Mesodermal cell (in vitro differentiated cells): ENCODE results near the gene NAV2.

ENCODE experiments used
- H3K27ac ChIP-seq: 2 replicates; pipeline ENCODE4 v1.7.0; 2013; ENCODE audit warnings: mild to moderate bottlenecking, low read depth, low read length, moderate library complexity; ENCODE audit not compliant: severe bottlenecking
- H3K36me3 ChIP-seq: 2 replicates; pipeline ENCODE4 v1.7.1; 2013; ENCODE audit warnings: mild to moderate bottlenecking, low read length, moderate library complexity; ENCODE audit not compliant: control insufficient read depth, insufficient read depth
- H3K4me1 ChIP-seq: one replicate; pipeline ENCODE4 v1.7.1; 2013; ENCODE audit warnings: mild to moderate bottlenecking, low read length; ENCODE audit not compliant: insufficient read depth, control insufficient read depth, poor library complexity, severe bottlenecking
- H3K4me3 ChIP-seq: 2 replicates; pipeline ENCODE4 v1.7.0; 2013; ENCODE audit warnings: low read length, control low read depth, mild to moderate bottlenecking; ENCODE audit not compliant: insufficient read depth, poor library complexity, severe bottlenecking; ENCODE audit errors: extremely low read depth
- H3K9me3 ChIP-seq: 2 replicates; pipeline ENCODE4 v1.7.1; 2013; ENCODE audit warnings: mild to moderate bottlenecking, low read length, moderate library complexity; ENCODE audit not compliant: control insufficient read depth
- WGBS, 2 experiments: methylation state at CpG; one replicate each; pipeline ENCODE4 v1.1.5; 2013; ENCODE audit warnings: missing lambda C conversion rate in 2 of 2; ENCODE audit not compliant: insufficient coverage in 2 of 2; 5-methylcytosine and 5-hydroxymethylcytosine counted together

Gene NAV2

GRCh38 chr11:19982774-19983495 is 270.3 kb downstream of the NAV2 start:
- Histone ChIP-seq H3K9me3 (no peaks in the 10 kb centered on the region), H3K27ac (no peak overlapping the region), H3K36me3 (peaks cover 2% of the 10 kb centered on the region), H3K4me3 (no peak overlapping the region), H3K4me1 (peaks cover 14% of the 10 kb centered on the region)
- WGBS, 2 experiments: 88 to 93% methylated on average over 3 of the region's 5 CpGs

GRCh38 chr11:19984048-19984742 is 271.6 kb downstream of the NAV2 start:
- no peak overlapping the region for H3K27ac ChIP-seq
- WGBS, 2 experiments: 92 to 97% methylated on average over 8 of the region's 8 CpGs
- peaks cover 19% of the 10 kb centered on the region for H3K4me1 ChIP-seq

GRCh38 chr11:19985111-19985510 is 272.5 kb downstream of the NAV2 start:
- Histone ChIP-seq H3K4me1 (peaks cover 19% of the 10 kb centered on the region), H3K27ac (no peak overlapping the region), H3K4me3 (no peak overlapping the region), H3K9me3 (no peaks in the 10 kb centered on the region), H3K36me3 (peaks cover 2% of the 10 kb centered on the region)

More at GRCh38 chr11:19984048-19984742, 271.6 kb downstream of the NAV2 start:
- Histone ChIP-seq H3K4me3 (no peak overlapping the region), H3K36me3 (peaks cover 2% of the 10 kb centered on the region), H3K9me3 (no peaks in the 10 kb centered on the region)

GRCh38 chr11:19987331-19987801 is 274.7 kb downstream of the NAV2 start:
- H3K36me3 ChIP-seq: peaks cover 2% of the 10 kb centered on the region
- H3K4me3 ChIP-seq: no peak overlapping the region
- H3K4me1 ChIP-seq: peaks cover 15% of the 10 kb centered on the region
- WGBS, 2 experiments: 55 to 79% methylated on average over 1 to 2 of the region's 2 CpGs
- H3K9me3 ChIP-seq: no peaks in the 10 kb centered on the region
- peak overlapping the region; percentile 63 for H3K27ac ChIP-seq

- 20 to 25% methylated on average over 2 of the region's 2 CpGs for WGBS, 2 experiments
- Histone ChIP-seq H3K4me3 (no peak overlapping the region), H3K4me1 (peaks cover 15% of the 10 kb centered on the region)
Observed at GRCh38 chr11:19988598-19988997, 276.0 kb downstream of the NAV2 start.

GRCh38 chr11:19989191-19989590 is 276.6 kb downstream of the NAV2 start:
- Histone ChIP-seq H3K27ac (no peak overlapping the region), H3K4me1 (peaks cover 15% of the 10 kb centered on the region), H3K36me3 (peaks cover 5% of the 10 kb centered on the region), H3K9me3 (peaks cover 5% of the 10 kb centered on the region), H3K4me3 (no peak overlapping the region)
- WGBS, 2 experiments: 100% methylated on average over 1 of the region's 2 CpGs; no CpG with 5 or more reads in 1 of the 2 experiments

More at GRCh38 chr11:19988598-19988997, 276.0 kb downstream of the NAV2 start:
- no peak overlapping the region for H3K27ac ChIP-seq
- H3K36me3 ChIP-seq: peaks cover 7% of the 10 kb centered on the region
- H3K9me3 ChIP-seq: peaks cover 5% of the 10 kb centered on the region

- no peak overlapping the region for H3K4me3 ChIP-seq
- no peak overlapping the region for H3K27ac ChIP-seq
- H3K4me1 ChIP-seq: peaks cover 29% of the 10 kb centered on the region
- peaks cover 5% of the 10 kb centered on the region for H3K36me3 ChIP-seq
- H3K9me3 ChIP-seq: peaks cover 5% of the 10 kb centered on the region
Observed at GRCh38 chr11:19992162-19992561, 279.5 kb downstream of the NAV2 start.

GRCh38 chr11:19992998-19993397 is 280.4 kb downstream of the NAV2 start:
- H3K27ac ChIP-seq: no peak overlapping the region
- peaks cover 21% of the 10 kb centered on the region for H3K4me1 ChIP-seq
- peaks cover 5% of the 10 kb centered on the region for H3K36me3 ChIP-seq

GRCh38 chr11:19994672-19995071 is 282.0 kb downstream of the NAV2 start:
- no peak overlapping the region for H3K4me3 ChIP-seq
- no peak overlapping the region for H3K27ac ChIP-seq
- H3K36me3 ChIP-seq: peaks cover 5% of the 10 kb centered on the region
- peaks cover 5% of the 10 kb centered on the region for H3K9me3 ChIP-seq
- WGBS, 2 experiments: 96 to 100% methylated on average over 1 to 2 of the region's 3 CpGs
- peaks cover 18% of the 10 kb centered on the region for H3K4me1 ChIP-seq

More at GRCh38 chr11:19992998-19993397, 280.4 kb downstream of the NAV2 start:
- no peak overlapping the region for H3K4me3 ChIP-seq
- peaks cover 5% of the 10 kb centered on the region for H3K9me3 ChIP-seq

- Histone ChIP-seq H3K36me3 (peaks cover 5% of the 10 kb centered on the region), H3K9me3 (peaks cover 5% of the 10 kb centered on the region), H3K4me3 (no peak overlapping the region), H3K4me1 (peaks cover 23% of the 10 kb centered on the region), H3K27ac (no peak overlapping the region)
- 89 to 90% methylated on average over 2 to 3 of the region's 4 CpGs for WGBS, 2 experiments
Observed at GRCh38 chr11:19995145-19995544, 282.5 kb downstream of the NAV2 start.

- Histone ChIP-seq H3K36me3 (peaks cover 5% of the 10 kb centered on the region), H3K9me3 (peaks cover 5% of the 10 kb centered on the region), H3K27ac (peak overlapping the region; percentile 16), H3K4me3 (no peak overlapping the region), H3K4me1 (peaks cover 37% of the 10 kb centered on the region)
- WGBS, 2 experiments: 80 to 89% methylated on average over 4 to 5 of the region's 5 CpGs
Observed at GRCh38 chr11:19996571-19996970, 283.9 kb downstream of the NAV2 start.
